Measurements from ENCODE around the gene PRH2.

PRH2 gene

DNA sequence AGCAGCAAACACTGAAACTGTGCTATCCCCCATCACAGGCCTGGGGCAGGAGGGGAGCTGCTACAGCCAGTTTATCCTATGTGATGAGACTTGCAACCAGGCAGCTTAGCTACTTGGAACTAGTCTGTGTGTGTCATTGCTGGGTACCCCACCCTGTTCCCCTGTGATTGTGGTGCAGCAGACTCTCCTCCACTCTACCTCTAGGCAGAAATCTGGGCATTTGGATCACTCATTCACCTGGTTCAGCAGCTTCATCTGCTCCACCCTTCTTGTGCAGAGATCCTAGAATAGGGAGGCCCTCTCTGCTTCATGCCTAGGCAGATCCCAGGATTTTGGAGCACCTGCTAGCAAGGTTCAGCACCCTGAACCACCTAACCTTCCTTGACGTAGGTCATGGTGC is 28.5 kb upstream of the PRH2 start:
- DNase-seq (ENCODE audit: extremely low spot score) = no peak
- CTCF ChIA-PET = no interaction called here
- POLR2A ChIA-PET = no interaction called here
- TF ChIP-seq FOXA1 (IDR thresholded peaks at IDR 0.05) = no peak
- TF ChIP-seq SUZ12 (IDR thresholded peaks at IDR 0.05) = no peak
- no peak for TF ChIP-seq BHLHE40 (IDR thresholded peaks at IDR 0.05; ENCODE audit: borderline replicate concordance)
- no peak for TF ChIP-seq TARDBP (IDR thresholded peaks at IDR 0.05)
- no peak for TF ChIP-seq FOXM1 (IDR thresholded peaks at IDR 0.05; ENCODE audit: borderline replicate concordance)
- no peak for TF ChIP-seq ZNF384 (IDR thresholded peaks at IDR 0.05)
- no peak for TF ChIP-seq ARNT (IDR thresholded peaks at IDR 0.05)
- no peak for TF ChIP-seq SP1 (IDR thresholded peaks at IDR 0.05)
- no peak for TF ChIP-seq CTBP1 (IDR thresholded peaks at IDR 0.05; ENCODE audit: borderline replicate concordance)
- no peak for TF ChIP-seq FOXK2 (IDR thresholded peaks at IDR 0.05)
- TF ChIP-seq L3MBTL2 (conservative IDR thresholded peaks at IDR 0.05) = no peak
- no peak for TF ChIP-seq HDGF (IDR thresholded peaks at IDR 0.05; ENCODE audit: borderline replicate concordance)

DNA sequence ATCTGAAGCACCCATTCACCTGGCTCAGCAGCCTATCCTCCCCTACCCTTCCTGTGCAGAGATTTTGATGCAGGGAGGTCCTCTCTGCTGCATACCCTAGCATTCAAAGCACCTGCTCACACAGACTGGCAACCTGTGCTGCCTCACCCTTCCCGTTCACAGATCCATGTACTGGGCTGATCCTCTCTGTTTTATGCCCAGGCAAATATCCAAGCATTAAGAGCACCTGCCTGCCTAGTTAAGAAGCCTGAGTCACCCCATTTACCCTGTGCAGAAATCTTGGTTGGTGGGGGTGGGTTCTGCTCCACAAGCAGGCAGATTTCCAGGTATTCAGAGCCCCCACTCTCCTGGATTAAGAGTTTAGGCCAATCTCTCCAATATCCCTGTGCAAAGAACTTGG is 28.1 kb upstream of the PRH2 start:
- ChIA-PET POLR2A (no interaction called here), CTCF (no interaction called here)
- DNase-seq (ENCODE audit: extremely low spot score) = no peak
- TF ChIP-seq, protein P1, sequence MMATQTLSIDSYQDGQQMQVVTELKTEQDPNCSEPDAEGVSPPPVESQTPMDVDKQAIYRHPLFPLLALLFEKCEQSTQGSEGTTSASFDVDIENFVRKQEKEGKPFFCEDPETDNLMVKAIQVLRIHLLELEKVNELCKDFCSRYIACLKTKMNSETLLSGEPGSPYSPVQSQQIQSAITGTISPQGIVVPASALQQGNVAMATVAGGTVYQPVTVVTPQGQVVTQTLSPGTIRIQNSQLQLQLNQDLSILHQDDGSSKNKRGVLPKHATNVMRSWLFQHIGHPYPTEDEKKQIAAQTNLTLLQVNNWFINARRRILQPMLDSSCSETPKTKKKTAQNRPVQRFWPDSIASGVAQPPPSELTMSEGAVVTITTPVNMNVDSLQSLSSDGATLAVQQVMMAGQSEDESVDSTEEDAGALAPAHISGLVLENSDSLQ (IDR thresholded peaks at IDR 0.05) = no peak
- TF ChIP-seq FOXA1 (IDR thresholded peaks at IDR 0.05) = no peak

DNA sequence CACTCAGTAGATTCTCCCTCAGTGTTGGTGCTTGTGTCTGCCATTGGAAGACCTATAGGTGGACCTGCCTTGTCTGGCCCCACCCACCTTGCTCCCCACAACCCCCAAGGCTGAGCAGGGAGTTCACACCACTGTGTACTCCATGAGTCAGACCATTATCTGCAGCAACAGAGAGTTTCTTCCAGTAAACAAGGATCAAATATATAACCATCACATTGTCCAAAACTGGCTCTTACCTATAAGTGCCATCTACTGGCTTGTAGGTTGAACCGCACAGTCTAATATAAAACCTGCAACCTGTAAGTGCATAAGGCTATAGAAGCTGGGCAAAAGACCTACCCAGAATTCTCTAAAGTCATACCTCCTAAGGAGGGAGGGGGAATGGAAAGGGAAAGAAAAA is 27.6 kb upstream of the PRH2 start:
- ChIA-PET POLR2A (no interaction called here), CTCF (no interaction called here)
- TF ChIP-seq FOXK2 (IDR thresholded peaks at IDR 0.05) (no peak), HDGF (IDR thresholded peaks at IDR 0.05; ENCODE audit: borderline replicate concordance) (no peak)
- no peak for DNase-seq (ENCODE audit: extremely low spot score)

DNA sequence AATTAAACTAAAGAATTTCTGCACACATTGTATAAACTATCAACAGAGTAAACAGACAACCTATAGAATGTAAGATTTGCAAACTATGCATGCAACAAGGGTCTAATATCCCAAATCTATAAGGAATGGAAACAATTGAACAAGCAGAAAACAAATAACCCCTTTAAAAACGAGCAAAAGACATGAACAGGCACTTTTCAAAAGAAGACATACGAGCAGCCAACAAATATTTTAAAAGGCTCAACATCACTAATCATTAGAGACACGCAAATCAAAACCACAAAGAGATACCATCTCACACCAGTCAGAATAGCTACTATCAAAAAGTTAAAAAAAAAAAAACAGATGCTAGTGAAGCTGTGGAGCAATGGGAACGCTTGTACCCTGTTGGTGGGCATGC is 24.4 kb upstream of the PRH2 start:
- no peak for DNase-seq (ENCODE audit: extremely low spot score)
- CTCF ChIA-PET = no interaction called here
- POLR2A ChIA-PET = no interaction called here
- TF ChIP-seq FOXK2 (IDR thresholded peaks at IDR 0.05) (no peak), ARNT (IDR thresholded peaks at IDR 0.05) (no peak), SUZ12 (IDR thresholded peaks at IDR 0.05) (no peak), FOXM1 (IDR thresholded peaks at IDR 0.05; ENCODE audit: borderline replicate concordance) (no peak), FOXA1 (IDR thresholded peaks at IDR 0.05) (no peak), CTBP1 (IDR thresholded peaks at IDR 0.05; ENCODE audit: borderline replicate concordance) (no peak), ZNF384 (IDR thresholded peaks at IDR 0.05) (no peak), TARDBP (IDR thresholded peaks at IDR 0.05) (no peak), LEF1 (IDR thresholded peaks at IDR 0.05; ENCODE audit: borderline replicate concordance) (no peak), L3MBTL2 (conservative IDR thresholded peaks at IDR 0.05) (no peak), BHLHE40 (IDR thresholded peaks at IDR 0.05; ENCODE audit: borderline replicate concordance) (no peak), ELF4 (IDR thresholded peaks at IDR 0.05) (no peak), SP1 (IDR thresholded peaks at IDR 0.05) (no peak)

DNA sequence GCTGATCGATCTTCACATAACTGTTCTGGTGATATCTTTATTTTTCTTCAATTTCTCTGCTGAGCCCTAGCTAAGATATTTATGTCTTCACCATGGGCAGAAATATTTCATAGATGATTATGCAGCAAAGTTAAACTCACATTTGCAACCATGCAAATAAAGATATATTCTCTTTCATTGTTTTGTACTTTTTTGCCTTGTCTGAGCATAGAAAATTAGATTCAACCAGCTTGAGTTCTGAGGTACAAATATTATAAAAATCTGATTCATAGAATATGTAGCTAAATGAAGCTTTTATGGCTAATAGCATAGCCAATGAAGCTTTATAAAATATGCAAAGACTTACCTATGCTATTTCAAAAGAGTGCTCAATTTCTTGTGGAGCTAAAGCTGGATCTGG is 19.6 kb upstream of the PRH2 start, which contains the start of gene TAS2R13:
TSS of gene TAS2R13 (minus strand) at position 101 of the 400 bp plus-strand sequence. CDS start 264 bp downstream, outside the sequence.
- POLR2A ChIA-PET = no interaction called here

DNA sequence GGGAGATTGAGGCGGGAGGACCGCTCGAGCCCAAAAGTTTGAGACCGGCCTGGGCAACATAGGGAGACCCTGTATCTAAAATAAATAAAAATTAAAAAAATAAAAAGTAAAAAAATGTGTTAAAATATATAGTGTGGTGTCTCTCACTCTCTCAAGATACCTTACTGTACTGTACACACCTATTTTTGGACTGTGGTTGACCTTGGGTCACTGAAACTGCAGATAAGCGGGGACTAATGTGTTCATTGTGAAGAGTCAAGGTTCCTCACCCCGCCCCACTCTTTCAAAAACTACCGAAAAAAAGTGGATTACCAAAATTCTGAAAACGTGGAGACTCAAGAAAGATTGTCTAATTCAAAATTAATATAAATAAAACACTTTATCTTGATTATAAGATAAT is 18.7 kb upstream of the PRH2 start:
- no peak for DNase-seq (ENCODE audit: extremely low spot score)
- ChIA-PET CTCF (no interaction called here), POLR2A (no interaction called here)
- TF ChIP-seq, protein P1 (IDR thresholded peaks at IDR 0.05) = no peak
- TF ChIP-seq SP1 (IDR thresholded peaks at IDR 0.05) = no peak
- no peak for TF ChIP-seq TARDBP (IDR thresholded peaks at IDR 0.05)
- no peak for TF ChIP-seq FOXM1 (IDR thresholded peaks at IDR 0.05; ENCODE audit: borderline replicate concordance)
- TF ChIP-seq SUZ12 (IDR thresholded peaks at IDR 0.05) = no peak
- TF ChIP-seq NFRKB (IDR thresholded peaks at IDR 0.05) = no peak
- no peak for TF ChIP-seq FOXK2 (IDR thresholded peaks at IDR 0.05)
- no peak for TF ChIP-seq L3MBTL2 (conservative IDR thresholded peaks at IDR 0.05)

More for the DNA sequence above, 19.6 kb upstream of the PRH2 start, which contains the start of gene TAS2R13:
- DNase-seq (ENCODE audit: extremely low spot score) = no peak
- CTCF ChIA-PET = no interaction called here
- TF ChIP-seq BHLHE40 (IDR thresholded peaks at IDR 0.05; ENCODE audit: borderline replicate concordance) (no peak), HDGF (IDR thresholded peaks at IDR 0.05; ENCODE audit: borderline replicate concordance) (no peak), L3MBTL2 (conservative IDR thresholded peaks at IDR 0.05) (no peak), LEF1 (IDR thresholded peaks at IDR 0.05; ENCODE audit: borderline replicate concordance) (no peak), ELF4 (IDR thresholded peaks at IDR 0.05) (no peak), FOXK2 (IDR thresholded peaks at IDR 0.05) (no peak), CTBP1 (IDR thresholded peaks at IDR 0.05; ENCODE audit: borderline replicate concordance) (no peak), FOXA1 (IDR thresholded peaks at IDR 0.05) (no peak), SP1 (IDR thresholded peaks at IDR 0.05) (no peak), SUZ12 (IDR thresholded peaks at IDR 0.05) (no peak), TARDBP (IDR thresholded peaks at IDR 0.05) (no peak), FOXM1 (IDR thresholded peaks at IDR 0.05; ENCODE audit: borderline replicate concordance) (no peak), NFRKB (IDR thresholded peaks at IDR 0.05) (no peak)
- TF ChIP-seq, protein P1 (IDR thresholded peaks at IDR 0.05) = no peak

DNA sequence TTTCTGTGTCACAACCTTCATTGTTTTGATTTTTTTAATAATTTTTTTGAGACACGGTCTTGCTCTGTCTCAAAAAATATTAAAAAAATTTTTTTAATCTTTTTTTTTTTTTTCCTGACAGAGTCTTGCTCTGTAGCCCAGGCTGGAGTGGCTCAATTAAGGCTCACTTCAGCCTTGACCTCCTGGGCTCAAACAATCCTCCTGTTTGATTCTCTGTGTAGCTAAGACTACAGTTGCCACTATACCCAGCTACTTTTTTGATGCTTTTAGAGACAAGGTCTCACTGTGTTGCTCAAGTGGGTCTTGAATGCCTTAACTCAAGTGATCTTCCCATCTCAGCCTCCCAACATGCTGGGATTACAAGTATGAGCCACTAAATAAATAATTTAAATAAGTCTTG is 9.2 kb upstream of the PRH2 start:
- CTCF ChIA-PET = no interaction called here
- TF ChIP-seq CTBP1 (IDR thresholded peaks at IDR 0.05; ENCODE audit: borderline replicate concordance) (no peak), FOXM1 (IDR thresholded peaks at IDR 0.05; ENCODE audit: borderline replicate concordance) (no peak), LEF1 (IDR thresholded peaks at IDR 0.05; ENCODE audit: borderline replicate concordance) (no peak), SUZ12 (IDR thresholded peaks at IDR 0.05) (no peak), ZNF384 (IDR thresholded peaks at IDR 0.05) (no peak), L3MBTL2 (conservative IDR thresholded peaks at IDR 0.05) (no peak), FOXA1 (IDR thresholded peaks at IDR 0.05) (no peak), ARNT (IDR thresholded peaks at IDR 0.05) (no peak), FOXK2 (IDR thresholded peaks at IDR 0.05) (no peak), HDGF (IDR thresholded peaks at IDR 0.05; ENCODE audit: borderline replicate concordance) (no peak), BHLHE40 (IDR thresholded peaks at IDR 0.05; ENCODE audit: borderline replicate concordance) (no peak), TARDBP (IDR thresholded peaks at IDR 0.05) (no peak), NFRKB (IDR thresholded peaks at IDR 0.05) (no peak), SP1 (IDR thresholded peaks at IDR 0.05) (no peak), ELF4 (IDR thresholded peaks at IDR 0.05) (no peak)
- TF ChIP-seq, protein P1 (IDR thresholded peaks at IDR 0.05) = no peak
- POLR2A ChIA-PET = no interaction called here
- no peak for DNase-seq (ENCODE audit: extremely low spot score)
